Left renal pelvis (tissue), 4 donors: ENCODE data around the gene ASB5. TPM values are rescaled to one million over a fixed set of nuclear protein-coding genes. Genes with fewer than 3 reads are reported as not detected.
"Not testable (repeated sequence)": the region's sequence is repeated elsewhere in the genome, so short reads cannot be mapped to it uniquely, and the experiment has no call there.

ENCODE experiments used
- DNase-seq, 4 donors: peaks; one replicate each; pipeline ENCODE4 v3.0.0-alpha.2; 2013; ENCODE audit warnings: low read depth in 4 of 4, low spot score in 3 of 4
- polyA plus RNA-seq, 4 donors: library from polyadenylated mRNA; unstranded; fragments of 120-200 nt; gene quantifications; one replicate each; pipeline ENCODE4 v1.2.1, GENCODE V29; 2013; ENCODE audit not compliant: insufficient read length in 4 of 4

Gene ASB5
- polyA plus RNA-seq, 4 donors = 0.07 to 0.47 (median 0.10) TPM; not detected in 1

DNA sequence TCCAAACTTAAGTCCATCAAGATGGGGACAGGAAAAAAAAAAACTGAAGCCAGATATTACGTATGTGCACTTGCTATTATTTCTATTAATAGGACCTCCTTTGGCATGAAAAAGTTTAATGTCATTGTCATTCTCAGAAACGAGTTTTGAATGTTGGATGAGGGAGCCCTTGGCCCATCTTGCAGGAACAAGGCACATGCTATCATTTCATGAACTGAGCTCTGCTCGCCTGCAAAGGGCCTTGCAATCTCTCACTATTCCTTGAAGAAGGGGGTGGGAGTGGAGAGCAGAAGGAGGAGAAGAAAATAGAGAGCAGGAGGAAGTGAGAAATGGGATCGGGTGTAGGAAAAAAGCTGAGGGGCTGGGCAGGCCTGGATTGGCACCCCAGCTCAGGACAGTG is 39.4 kb downstream of the ASB5 start:
- no peak for DNase-seq

DNA sequence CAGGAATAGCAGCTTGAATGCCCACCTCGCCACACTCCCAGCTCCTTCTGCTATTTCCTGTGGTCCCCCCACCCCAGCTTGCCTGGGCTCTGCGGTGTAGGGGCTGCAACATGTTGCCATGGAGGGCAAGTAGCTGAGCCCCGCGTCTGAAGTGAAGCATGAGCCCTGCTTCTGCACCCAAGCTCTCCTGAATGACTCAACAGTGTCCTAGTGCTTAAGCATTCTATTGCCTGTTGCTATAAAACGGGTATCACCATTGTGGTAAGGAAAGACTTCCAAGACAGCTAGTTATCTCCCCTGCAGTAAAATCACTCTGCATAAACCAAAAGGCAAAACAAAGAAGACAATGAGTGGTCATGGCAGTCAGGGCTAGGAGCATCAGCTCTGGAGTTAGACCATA is 42.3 kb downstream of the ASB5 start:
- DNase-seq = no peak

DNA sequence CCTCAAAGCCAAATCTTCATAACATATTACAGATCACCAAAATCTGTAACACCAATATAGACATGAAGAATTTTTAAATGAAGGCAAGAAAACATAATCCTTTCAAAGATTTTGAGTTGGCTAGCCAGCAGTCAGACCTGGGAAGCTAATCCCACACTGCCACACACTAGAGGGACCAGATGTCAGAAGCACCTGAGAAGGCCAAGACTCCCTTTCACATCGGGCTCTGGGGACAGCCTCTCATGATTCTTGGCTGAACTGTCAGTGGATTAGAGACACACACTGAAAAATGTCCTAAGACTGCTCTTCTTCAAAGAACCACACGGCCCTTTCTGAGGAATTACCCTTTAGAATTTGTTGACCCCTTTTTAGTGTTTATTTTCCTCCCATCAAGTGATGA is 45.5 kb downstream of the ASB5 start:
- no peak for DNase-seq

DNA sequence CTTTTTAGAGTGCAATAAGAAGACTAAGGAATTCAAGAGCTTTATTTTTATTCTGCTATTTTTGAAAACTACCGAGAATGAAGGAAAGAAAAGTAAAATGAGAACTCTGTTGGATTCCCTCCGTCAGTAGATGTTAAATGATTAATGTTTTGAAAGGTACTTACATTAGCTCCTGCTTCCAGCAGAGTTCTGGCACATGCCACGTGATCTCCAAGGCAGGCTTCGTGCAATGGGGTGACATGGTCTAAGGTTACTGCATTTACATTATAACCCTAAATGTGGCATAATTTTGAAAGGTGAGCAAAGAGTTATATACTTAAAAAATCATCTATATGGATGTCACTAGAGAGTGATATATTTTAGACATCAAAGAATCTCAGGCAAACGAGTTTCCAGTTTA is 46.9 kb downstream of the ASB5 start:
- DNase-seq = no peak

DNA sequence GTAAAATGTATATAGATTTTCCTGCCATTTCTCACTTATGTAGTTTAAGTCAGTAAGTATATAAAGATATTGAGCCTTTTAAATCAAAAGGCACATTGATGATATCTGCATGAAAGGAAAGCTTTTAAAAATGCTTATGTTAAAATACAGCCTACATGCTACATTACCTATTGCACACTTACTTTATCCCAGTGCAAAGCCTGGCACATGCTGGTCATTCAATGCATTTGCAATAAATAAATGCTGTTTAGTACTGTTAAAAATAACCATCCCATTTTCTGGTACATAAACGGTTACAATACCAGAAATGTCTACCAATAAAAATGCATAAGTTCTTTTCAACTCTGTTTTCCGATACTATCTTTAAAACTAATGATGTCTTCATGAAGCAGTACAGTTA is 51.5 kb downstream of the ASB5 start:
- no peak for DNase-seq

DNA sequence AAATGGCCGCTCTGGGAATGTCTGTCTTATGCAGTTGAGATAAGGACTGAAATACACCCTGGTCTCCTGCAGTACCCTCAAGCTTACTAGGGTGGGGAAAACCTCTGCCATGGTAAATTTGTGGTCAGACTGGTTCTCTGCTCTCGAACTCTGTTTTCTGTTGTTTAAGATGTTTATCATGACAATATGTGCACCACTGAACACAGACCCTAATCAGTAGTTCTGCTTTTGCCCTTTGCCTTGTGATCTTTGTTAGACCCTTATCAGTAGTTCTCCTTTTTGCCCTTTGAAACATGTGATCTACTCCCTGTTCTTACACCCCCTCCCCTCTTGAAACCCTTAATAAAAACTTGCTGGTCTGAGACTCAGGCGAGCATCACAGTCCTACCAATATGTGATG is 56.7 kb downstream of the ASB5 start:
- DNase-seq = not testable (repeated sequence)

DNA sequence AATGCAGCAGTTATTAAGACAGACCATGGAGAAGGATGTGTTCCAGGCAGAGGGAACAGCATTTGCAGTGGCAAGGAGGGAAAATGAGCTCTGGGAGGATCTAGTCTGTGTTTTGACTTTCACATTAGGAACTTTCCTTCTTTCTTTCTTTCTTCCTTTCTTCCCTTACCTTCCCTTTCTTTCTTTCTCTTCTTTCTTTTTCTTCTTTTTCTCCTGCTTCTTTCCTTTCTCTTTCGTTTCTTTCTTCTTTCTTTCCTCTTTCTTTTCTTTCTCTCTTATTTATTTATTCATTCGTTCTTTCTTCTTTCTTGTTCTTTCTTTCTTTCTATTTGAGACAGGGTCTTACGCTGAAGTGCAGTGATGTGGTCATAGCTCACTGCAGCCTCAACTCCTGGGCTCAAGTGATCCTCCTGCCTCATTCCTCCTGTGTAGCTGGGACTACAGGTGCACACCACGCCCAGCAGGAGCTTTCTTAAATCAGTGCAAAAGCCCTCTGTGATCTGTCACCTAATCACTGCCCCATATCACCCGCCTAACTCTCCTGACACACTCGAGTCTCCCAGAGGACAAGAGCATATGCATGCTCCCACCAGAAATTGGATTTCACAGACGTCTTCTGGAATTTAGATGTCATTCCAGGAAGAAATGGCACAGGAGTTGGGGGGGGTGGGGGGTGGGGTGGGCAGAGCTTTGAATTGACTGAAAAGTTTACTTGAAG is 58.3 kb downstream of the ASB5 start:
- no peak for DNase-seq

DNA sequence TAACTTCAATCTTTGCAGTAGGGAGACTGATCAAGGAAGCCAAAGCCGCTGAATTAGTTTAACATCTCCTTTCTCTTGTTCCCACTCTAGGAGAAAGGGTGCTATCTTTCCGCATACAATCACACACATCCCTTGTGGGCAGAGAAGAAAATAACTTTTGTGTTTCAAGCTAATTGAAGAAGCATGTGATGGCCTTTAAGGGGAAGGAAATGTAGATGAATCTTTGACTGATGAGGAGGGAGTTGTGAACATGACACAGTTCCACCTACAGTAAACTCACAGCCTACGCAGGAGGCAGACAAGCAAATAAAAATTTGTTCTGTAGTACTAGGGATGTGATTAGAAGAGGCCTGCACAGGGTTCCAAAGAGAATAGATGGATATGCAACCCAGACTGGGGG is 58.9 kb downstream of the ASB5 start:
- DNase-seq = no peak

DNA sequence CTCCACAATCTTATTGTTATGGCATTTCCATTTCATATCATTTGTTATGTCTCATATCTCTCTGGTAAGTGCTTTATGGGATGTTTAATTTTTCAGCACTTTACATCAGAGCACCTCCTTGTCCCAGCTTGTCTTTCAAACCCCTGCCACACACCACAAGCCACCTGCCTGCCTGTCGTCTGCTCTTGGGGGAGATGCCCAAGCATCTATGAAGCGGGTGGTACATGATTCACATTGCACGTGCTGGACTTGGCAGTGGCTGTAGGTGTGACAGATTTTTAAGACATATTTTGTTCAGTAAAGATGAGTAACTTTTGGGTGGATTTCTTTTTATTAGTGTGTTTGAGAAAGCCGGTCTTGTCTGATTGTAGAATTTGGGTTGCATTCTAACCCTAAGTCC is 59.5 kb downstream of the ASB5 start:
- DNase-seq = no peak

DNA sequence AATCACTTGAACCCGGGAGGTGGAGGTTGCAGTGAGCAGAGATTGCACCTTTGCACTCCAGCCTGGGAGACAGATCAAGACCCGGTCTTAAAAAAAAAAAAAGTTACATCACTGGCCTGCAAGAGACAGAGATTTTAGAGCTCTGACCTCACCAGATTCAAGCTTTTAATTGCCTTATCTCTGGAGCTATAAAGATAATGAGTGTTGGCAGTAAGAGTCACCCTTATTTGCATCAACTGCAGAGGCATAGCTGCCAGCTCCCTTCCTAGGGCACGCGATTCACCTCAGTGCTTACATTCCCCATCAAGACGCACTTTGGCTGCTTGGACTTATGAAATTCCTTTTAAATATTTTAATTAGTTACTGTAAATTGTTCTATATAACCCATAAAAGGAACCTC is 61.2 kb downstream of the ASB5 start:
- DNase-seq = no peak

DNA sequence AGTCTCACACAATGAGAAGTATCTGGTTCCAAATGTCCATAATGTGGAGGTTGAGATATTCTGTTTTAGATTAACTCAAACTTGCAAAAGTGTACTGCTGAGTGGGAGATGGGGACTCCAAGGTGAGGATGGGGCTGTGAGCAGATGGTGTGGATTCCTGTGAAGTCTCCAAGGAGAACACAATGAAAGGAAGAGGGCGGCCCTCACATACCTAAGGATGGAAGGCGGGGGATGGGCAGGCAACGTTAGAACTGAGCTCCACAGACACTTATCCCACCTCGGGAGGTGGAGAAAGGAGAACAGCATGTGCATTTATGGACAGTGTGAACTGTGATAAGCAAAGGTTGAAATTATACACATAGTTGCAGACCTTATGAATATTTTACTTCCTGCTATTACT is 63.7 kb downstream of the ASB5 start:
- no peak for DNase-seq

DNA sequence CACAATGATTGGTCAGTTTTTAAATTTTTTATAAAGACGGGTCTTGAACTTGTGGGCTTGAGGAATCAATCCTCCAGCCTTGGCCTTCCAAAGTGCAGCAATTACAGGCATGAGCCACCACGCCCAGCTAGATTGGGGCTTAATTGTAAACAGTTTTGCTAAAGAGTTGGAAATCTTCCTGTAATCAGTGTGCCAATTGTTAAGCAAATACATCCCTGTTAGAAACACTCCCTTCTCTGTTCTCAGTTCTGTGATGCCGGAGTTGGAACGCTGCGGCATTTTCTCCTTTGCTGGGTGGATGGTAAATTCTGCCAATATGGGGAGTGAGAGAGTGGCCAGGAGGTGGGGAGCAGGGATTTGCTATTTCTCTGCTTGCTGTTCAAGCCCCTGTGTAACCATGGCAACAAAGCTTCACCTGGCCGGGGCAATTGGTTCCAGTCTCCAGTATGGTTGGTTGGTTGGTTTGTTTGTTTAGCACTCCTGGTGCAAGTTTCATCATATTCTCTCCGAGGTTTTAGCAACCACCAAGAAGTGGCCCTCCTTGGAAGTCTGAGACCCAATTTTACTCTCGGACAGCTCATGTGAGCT is 70.6 kb downstream of the ASB5 start:
- DNase-seq = no peak

DNA sequence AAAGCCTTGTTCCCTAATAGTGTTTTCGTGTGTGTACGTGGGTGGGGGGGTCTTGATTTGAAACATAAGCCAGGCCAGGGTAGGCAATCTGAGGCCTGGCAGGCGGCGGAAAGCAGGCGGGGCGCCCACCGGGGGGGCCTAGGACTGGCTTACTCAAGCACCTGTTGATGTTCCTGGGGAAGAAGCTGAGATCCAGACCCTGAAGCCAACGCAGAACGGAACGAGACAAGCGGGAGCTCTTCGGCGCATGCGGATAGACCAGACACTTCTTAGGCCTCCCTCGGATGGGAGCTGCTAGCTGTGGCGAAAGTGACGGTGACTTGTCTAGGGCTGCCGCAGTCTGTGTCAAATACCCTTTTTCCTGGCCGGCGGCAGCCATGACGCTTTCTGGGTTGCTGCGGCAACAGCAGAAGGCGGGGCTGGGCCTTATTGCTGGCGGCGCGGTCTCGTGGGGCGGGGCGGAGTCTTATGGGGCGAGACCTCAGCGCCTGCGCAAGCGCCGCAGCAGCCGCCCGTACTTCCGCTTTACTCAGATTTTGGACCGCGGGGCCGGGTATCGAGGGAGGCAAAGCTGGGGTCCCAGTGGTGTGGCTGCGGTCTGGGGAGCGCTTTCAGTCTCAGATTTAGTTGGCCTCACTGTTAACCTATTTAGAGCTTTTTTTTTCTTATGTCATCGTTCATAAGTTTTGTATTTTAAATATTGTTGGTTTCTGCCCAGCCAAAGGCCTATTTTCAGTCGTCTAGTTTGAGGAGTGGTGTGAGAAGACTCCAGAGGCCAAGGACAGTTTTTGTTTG is 73.6 kb downstream of the ASB5 start, which contains the start of gene SPATA4:
Gene SPATA4 (minus strand): TSS at position 402 of the 795 bp plus-strand sequence. CDS start 23 bp downstream, at position 379.
- peak; percentile 72 to 80 (median 77) for DNase-seq

DNA sequence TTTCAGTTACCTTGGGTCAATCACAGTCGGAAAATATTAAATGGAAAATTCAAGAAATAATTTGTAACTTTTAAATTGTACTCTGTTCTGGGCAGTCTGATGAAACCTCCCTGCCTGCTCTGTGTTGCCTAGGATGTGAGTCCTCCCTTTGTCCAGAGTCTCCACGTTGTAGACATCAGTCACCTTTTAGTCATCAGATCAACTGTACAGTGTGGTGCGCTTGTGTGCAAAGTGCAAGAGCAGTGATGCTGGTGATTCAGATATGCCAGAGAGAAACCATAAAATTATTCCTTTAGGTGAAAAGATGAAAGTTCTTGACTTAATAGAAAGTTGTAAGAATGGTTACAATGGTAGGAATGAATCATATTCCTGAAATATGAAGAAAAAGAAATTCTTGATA is 75.1 kb downstream of the ASB5 start:
- no peak for DNase-seq

DNA sequence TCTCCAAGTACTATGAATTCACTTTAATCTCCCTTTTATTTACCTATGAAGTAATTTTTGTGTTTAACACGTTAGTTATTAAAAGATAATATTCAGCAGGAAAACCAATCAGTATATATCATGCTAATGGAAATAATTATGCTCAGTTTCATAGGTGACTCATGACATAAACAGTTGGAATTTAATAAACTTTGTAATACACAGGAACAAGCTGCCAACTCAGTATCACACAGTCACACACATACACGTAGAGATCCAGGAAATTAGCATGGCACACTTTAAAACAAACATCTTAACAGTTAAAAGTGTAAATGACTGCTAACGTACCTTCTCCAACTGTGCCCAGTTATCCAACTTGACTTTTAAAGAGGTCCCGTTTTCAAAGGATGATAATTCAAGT is 75.9 kb downstream of the ASB5 start:
- DNase-seq = no peak

DNA sequence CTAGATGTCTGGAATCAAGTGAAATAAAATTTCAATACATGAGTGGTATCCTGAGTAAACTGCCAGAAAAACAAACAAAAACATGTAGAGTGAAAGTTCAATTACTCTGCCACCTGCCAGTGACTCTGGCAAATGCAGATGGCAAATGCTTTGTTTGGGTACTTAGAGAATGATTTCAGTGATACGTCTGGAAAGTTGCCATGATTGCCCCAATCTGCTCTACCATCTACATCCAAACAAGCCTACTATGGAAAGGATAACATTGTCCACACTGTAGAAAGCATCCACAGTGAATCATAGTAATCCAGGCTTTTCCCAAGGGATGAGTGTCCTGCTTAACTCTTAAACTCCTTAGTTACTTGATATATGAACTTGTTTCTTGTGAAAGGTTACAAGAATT is 77.0 kb downstream of the ASB5 start:
- no peak for DNase-seq

DNA sequence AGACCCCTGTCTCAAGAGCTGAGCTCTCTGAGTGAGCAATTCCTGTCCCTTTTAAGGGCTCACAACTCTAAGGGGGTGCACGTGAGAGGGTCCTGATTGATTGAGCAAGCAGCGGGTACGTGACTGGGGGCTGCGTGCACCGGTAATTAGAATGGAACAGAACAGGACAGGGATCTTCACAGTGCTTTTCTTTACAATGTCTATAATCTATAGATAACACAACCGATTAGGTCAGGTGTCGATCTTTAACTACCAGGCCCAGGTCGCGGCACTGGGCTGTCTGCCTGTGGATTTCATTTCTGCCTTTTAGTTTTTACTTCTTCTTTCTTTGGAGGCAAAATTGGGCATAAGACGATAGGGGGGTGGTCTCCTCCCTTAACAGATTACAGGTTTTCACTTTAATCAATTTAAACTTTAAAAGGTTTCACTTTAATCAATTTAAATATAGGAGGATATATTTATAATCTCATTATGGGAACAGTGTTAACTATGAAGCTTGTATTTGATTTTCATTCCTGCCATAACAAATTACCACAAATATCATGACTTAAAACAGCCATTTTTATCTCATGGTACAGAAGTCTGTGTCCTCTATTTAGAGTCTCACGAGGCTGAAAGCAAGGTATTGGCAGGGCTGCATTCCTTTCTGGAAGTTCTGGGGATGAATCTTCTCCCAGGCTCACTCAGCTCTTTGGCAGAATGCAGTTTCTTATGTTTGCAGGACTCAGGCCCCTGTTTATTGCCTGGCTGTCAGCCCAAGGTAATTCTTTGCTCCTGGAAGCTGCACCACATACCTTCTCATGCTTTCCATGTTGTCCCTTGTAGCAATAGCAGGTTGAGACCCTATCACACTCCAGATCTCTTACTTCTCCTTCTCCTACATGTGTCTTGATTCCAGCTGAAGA is 78.9 kb downstream of the ASB5 start:
- DNase-seq = no peak

DNA sequence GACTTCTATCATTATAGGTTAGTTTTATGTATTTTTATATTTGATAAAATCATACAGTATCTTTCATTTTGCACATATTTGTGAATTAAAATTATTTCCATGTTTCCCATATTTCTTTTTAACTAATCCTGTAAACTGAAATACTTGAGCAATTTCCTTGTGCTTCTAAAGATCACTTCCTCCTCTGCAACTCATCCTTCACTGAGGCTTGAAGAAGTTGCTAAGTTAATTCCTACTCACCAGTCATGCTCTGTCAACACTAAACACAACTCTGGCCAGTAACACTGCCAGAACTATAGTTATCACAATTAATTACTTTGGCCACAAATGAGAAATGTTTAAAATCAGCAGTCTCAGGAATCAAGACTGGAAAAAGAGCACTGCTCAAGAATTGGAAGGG is 80.4 kb downstream of the ASB5 start:
- no peak for DNase-seq

DNA sequence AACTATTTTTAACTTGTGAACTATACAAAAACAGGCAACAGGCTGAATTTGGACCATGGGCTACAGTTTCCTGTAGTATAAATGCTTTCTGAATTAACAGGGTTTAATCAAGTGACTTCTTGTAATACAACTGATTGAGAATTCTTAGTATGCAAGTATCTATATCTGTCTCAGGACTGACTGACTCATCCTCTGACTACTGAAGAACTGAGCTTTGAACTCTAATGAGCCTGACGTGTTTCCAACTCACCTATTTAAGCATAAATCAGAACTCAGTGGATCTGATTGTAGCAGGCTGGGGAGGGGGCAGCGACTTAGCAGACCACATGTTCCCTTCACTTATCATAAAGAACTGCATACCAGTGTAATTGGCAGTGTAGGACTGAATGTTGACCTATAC is 81.4 kb downstream of the ASB5 start:
- DNase-seq = no peak

DNA sequence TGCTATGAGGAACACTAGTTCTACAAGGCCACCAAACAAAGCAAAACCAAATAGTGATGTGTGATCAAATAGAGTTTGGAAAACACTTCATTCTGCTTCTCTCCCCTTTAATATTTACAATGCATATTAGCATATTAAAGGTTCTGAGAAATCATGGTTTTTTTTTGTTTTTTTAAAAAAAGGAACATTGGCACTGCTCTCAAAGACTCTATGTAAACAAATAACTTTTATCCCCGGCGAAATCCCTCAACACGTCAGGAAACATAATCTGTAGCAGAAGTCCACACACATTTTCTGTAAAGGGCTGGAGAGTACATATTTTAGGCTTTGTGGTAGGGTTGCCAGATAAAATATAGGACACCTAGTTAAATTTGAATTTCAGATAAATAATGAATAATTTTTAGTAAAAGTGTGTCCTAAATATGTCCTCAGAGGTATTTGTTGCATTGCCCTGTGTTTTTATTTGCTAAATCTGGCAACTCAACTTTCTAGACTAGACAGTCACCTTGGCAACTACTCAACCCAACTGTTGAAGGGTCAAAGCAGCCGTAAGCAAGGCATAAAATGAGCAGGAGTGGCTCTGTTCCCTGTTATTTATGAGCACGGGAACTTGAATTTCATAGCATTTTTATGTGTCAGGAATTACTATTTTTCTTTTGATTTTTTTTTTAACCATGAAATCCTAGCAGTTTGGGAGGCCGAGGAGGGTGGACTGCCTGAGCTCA is 82.2 kb downstream of the ASB5 start:
- DNase-seq = no peak
